AG04449 (cell line): ENCODE results near the gene CDC42BPA.

Experiments
- CTCF ChIA-PET: fragments of 350-600 bp; formaldehyde crosslinking; extraction: SDS; loops from one replicate; lab custom pipeline; 2021; ENCODE audit warnings: antibody characterized with exemption; lab: Yijun Ruan, JAX
- POLR2A ChIA-PET: fragments of 400-600, 350-600 bp; formaldehyde crosslinking; extraction: SDS; loops from one replicate; lab custom pipeline; 2020; ENCODE audit warnings: antibody characterized with exemption, inconsistent platforms; lab: Yijun Ruan, JAX
- DNase-seq: peaks from one replicate; pipeline ENCODE4 v3.0.0-alpha.2; 2010; ENCODE audit warnings: low read depth, low spot score
- H3K4me3 ChIP-seq: 2 replicates; pipeline ENCODE4 v1.5.1; 2011; ENCODE audit warnings: low read depth, mild to moderate bottlenecking, control low read depth, low read length
- TF ChIP-seq, protein P1 (sequence below): IDR thresholded peaks from one replicate; pipeline ENCODE4 v1.5.1; 2011; ENCODE audit warnings: mild to moderate bottlenecking, moderate library complexity, low read length, control low read depth, inconsistent platforms; ENCODE audit not compliant: insufficient read depth; ENCODE audit errors: missing control alignments

Gene CDC42BPA

DNA sequence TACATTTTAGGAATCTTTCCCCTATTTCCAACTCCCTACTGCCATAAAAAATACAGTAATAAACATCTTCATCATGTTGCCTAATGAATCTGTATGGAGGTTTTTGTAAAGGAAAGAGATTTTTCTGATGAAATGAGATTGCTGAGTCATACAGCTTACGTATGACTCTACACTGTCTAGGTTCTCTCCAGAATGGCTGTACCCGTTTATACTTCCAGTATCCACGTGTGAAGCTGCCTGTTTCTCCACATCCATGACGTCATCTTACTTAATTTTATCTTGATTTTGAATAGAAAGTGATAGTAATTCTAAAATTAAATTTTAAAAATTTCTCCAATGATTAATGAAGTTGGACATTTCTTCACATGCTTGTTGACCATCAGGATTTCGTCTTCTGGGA lies 274.5 kb downstream of the CDC42BPA start:
- CTCF ChIA-PET, result no interaction called here
- POLR2A ChIA-PET, result no interaction called here
- DNase-seq, result no peak
- TF ChIP-seq, protein P1, sequence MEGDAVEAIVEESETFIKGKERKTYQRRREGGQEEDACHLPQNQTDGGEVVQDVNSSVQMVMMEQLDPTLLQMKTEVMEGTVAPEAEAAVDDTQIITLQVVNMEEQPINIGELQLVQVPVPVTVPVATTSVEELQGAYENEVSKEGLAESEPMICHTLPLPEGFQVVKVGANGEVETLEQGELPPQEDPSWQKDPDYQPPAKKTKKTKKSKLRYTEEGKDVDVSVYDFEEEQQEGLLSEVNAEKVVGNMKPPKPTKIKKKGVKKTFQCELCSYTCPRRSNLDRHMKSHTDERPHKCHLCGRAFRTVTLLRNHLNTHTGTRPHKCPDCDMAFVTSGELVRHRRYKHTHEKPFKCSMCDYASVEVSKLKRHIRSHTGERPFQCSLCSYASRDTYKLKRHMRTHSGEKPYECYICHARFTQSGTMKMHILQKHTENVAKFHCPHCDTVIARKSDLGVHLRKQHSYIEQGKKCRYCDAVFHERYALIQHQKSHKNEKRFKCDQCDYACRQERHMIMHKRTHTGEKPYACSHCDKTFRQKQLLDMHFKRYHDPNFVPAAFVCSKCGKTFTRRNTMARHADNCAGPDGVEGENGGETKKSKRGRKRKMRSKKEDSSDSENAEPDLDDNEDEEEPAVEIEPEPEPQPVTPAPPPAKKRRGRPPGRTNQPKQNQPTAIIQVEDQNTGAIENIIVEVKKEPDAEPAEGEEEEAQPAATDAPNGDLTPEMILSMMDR, result no peak
- no peak overlapping the region for H3K4me3 ChIP-seq

DNA sequence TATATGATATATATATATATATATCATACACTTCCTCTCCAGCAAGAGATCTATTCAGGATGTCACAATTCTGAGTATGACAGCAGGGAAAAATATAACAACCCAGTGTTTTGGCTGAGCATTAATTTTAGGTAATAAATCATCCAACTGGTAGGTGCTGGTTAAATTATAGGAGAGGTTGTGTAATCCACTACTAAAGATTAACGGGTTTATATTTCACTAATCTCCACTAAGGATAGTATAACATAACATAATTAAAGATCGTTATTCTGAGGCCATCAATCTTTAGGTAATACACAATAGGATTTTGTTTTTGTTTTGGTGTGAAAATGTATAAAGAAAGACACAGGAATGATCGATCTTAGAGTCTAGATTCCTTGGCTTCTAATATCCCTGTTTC lies 276.0 kb downstream of the CDC42BPA start:
- POLR2A ChIA-PET, result no interaction called here
- CTCF ChIA-PET, result no interaction called here
- no peak for DNase-seq
- TF ChIP-seq, protein P1, result no peak
- no peak overlapping the region for H3K4me3 ChIP-seq

DNA sequence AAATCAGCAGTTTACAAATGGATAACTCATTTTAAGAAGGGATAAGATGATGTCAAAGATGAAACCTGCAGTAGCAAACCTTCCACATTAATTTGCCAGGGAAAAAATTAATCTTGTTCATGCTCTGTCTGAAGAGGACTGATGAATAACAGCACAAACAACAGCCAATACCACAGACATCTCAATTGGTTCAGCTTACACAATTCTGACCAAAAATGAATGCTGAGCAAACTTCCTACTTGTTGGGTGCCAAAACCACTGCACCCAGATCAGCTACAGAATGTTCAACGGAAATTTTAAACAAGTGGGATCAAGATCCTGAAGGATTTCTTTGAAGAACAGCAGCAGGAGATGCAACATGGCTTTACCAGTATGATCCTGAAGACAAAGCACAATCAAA lies 279.9 kb downstream of the CDC42BPA start:
- CTCF ChIA-PET, result no interaction called here

DNA sequence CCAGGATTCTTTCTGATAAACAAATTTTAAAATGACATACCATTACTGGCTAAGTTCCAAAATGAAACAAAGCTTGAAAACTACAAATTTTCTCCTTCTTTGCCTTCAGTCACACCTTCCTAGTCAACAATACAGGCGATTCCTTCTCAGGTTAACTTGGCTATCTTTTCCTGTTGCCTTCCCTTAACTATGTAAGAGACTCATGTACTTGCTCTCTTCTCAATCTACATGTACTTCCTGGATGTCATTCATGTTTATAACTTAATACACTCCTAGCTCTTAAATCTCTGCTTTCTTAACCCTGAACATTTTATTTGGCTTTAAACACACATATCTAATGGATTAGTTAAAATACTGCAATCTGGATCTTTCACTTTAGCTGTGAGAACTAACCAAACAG lies 281.2 kb downstream of the CDC42BPA start:
- TF ChIP-seq, protein P1, result no peak
- ChIA-PET CTCF (interaction anchor here (0.7 kb wide), 1 partner anchor 8 kb away, joined by 3 read pairs; no protein-coding TSS in a partner anchor), POLR2A (no interaction called here)
- DNase-seq, result no peak
- no peak overlapping the region for H3K4me3 ChIP-seq

More for the DNA sequence above, 279.9 kb downstream of the CDC42BPA start:
- POLR2A ChIA-PET, result no interaction called here
- peak; percentile 5 for DNase-seq
- TF ChIP-seq, protein P1, result no peak
- H3K4me3 ChIP-seq, result no peak overlapping the region

DNA sequence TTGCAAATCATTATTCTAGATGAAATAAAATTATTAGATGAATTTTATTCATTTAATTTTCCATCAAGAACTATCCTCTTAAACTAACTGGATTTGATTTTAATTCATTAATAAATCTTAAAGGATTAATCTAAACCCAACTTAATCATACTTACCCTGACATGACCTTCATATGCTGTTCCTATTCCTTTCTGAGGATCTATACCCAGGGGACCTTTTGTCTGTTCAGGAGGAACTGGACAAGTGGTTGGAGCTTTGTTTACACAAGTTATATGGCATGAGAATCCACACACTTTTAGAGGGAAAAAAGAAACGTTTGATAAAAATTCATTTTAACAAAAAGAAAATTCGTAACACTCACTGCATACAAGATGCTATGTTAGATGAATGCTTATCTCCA lies 283.0 kb downstream of the CDC42BPA start:
- CTCF ChIA-PET, result interaction anchor here (1.0 kb wide), 1 partner anchor 10 kb away, joined by 3 read pairs; no protein-coding TSS in a partner anchor

DNA sequence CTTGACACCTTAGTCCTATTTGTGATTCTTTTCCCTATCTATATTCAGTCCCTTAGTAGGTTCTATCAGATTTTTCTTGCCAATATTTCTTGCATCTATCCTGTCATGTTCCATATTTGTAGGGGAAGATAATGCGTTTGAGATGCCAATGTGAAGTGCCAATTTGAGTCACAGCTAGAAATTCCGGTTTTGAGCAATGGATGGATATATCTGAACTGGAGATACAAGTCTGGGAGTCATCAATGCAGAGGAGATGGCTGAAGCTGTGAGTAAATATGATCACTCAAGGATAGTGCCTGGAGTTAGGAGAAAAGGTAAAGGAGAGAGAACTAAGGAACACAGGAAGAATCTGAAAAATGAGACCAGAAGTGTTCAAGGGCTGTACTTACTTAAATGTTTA lies 284.4 kb downstream of the CDC42BPA start:
- ChIA-PET CTCF (no interaction called here), POLR2A (no interaction called here)
- TF ChIP-seq, protein P1, result no peak
- no peak overlapping the region for H3K4me3 ChIP-seq
- DNase-seq, result no peak

More for the DNA sequence above, 283.0 kb downstream of the CDC42BPA start:
- no peak for DNase-seq
- POLR2A ChIA-PET, result no interaction called here
- TF ChIP-seq, protein P1, result no peak
- no peak overlapping the region for H3K4me3 ChIP-seq
